Large intestine (tissue), 3 donors: ENCODE results near the gene ZNF132. TPM values are rescaled to one million over a fixed set of nuclear protein-coding genes. Genes with fewer than 3 reads are reported as not detected.
"Not testable (repeated sequence)": the region's sequence is repeated elsewhere in the genome, so short reads cannot be mapped to it uniquely, and the experiment has no call there.

ENCODE experiments used
- DNase-seq, 2 donors: peaks; one replicate each; pipeline versions ENCODE4 v3.0.0 to v3.0.0-alpha.2; 2013
- H3K27ac ChIP-seq: one replicate; pipeline ENCODE4 v1.5.1; 2013; ENCODE audit warnings: low read length
- H3K27me3 ChIP-seq: 2 replicates; pipeline ENCODE4 v1.6.1; 2013; ENCODE audit warnings: low read length; ENCODE audit not compliant: control insufficient read depth, insufficient read depth
- H3K36me3 ChIP-seq: 2 replicates; pipeline ENCODE4 v1.6.1; 2013; ENCODE audit warnings: low read length; ENCODE audit not compliant: control insufficient read depth, insufficient read depth
- H3K4me1 ChIP-seq: one replicate; pipeline ENCODE4 v1.6.1; 2013; ENCODE audit warnings: low read length; ENCODE audit not compliant: control insufficient read depth, insufficient read depth
- H3K4me3 ChIP-seq: one replicate; pipeline ENCODE4 v1.5.1; 2013; ENCODE audit warnings: low read length
- H3K9me3 ChIP-seq: one replicate; pipeline ENCODE4 v1.6.1; 2013; ENCODE audit warnings: mild to moderate bottlenecking, low read depth, low read length, moderate library complexity; ENCODE audit not compliant: control insufficient read depth
- WGBS: methylation state at CpG from one replicate; pipeline ENCODE4 v1.1.5; 2013; ENCODE audit warnings: low lambda C conversion rate; ENCODE audit not compliant: insufficient coverage; 5-methylcytosine and 5-hydroxymethylcytosine counted together
- polyA plus RNA-seq: library from polyadenylated mRNA; unstranded; fragments of 120-200 nt; gene quantifications from one replicate; pipeline ENCODE4 v1.2.1, GENCODE V29; 2013

The ZNF132 gene
- polyA plus RNA-seq, 1 donor: 8.0 TPM

- Histone ChIP-seq H3K27me3 (no peaks in the 10 kb centered on the region), H3K27ac (peak within 1 kb of the TSS; percentile 86), H3K4me1 (peaks cover 4% of the 10 kb centered on the region), H3K4me3 (peak within 1 kb of the TSS; percentile 98), H3K36me3 (no peaks in the 10 kb centered on the region), H3K9me3 (peaks cover 4% of the 10 kb centered on the region)
- no CpG with 5 or more reads among the region's 100 CpGs for WGBS
- peak; percentile 95 to 97 for DNase-seq
These were observed 31.6 kb downstream of the ZNF132 start, which contains the start of gene ZNF584 for GRCh38 chr19:58408152-58409009. Gene ZNF584, plus strand, starts transcription at chr19:58408649. Its CDS starts 499 bp downstream, at chr19:58409148.

DNA sequence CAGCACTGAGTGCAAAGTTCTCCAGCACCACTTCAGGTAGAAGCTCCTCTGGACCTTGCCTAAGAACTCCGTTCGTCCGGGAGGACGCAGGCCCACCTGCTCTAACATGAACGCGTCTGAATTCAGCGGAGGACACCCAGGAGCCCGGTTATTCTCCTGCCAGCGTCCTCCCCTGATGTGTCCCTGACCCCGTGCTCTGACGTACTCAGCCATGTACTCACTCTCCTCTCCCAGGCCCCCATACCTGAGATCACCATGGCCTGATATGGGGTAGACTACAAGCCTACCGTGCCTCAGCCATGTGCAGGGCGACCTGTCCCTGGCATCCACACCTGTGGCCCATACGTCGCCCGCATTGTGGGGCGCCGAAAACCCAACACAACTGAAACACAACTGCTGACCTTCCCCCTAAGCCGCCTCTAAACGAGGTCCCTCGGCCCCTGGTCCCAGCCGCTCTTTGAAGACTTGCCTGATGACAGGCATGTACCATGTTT is 32.2 kb downstream of the ZNF132 start:
- H3K4me3 ChIP-seq: peak overlapping the region; percentile 98
- no CpG with 5 or more reads among the region's 22 CpGs for WGBS
- H3K9me3 ChIP-seq: peaks cover 4% of the 10 kb centered on the region
- H3K27ac ChIP-seq: peak overlapping the region; percentile 86
- no peaks in the 10 kb centered on the region for H3K27me3 ChIP-seq
- H3K4me1 ChIP-seq: peaks cover 4% of the 10 kb centered on the region
- DNase-seq: peak in 1 of 2 donors; percentile 57
- H3K36me3 ChIP-seq: no peaks in the 10 kb centered on the region

- WGBS: no CpG with 5 or more reads among the region's 10 CpGs
- Histone ChIP-seq H3K9me3 (peaks cover 4% of the 10 kb centered on the region), H3K27me3 (no peaks in the 10 kb centered on the region), H3K4me1 (peaks cover 6% of the 10 kb centered on the region), H3K36me3 (no peaks in the 10 kb centered on the region), H3K27ac (no peak overlapping the region), H3K4me3 (peak overlapping the region; percentile 98)
- DNase-seq: peak in 1 of 2 donors; percentile 26
These were observed 32.9 kb downstream of the ZNF132 start for GRCh38 chr19:58406818-58407657.

DNA sequence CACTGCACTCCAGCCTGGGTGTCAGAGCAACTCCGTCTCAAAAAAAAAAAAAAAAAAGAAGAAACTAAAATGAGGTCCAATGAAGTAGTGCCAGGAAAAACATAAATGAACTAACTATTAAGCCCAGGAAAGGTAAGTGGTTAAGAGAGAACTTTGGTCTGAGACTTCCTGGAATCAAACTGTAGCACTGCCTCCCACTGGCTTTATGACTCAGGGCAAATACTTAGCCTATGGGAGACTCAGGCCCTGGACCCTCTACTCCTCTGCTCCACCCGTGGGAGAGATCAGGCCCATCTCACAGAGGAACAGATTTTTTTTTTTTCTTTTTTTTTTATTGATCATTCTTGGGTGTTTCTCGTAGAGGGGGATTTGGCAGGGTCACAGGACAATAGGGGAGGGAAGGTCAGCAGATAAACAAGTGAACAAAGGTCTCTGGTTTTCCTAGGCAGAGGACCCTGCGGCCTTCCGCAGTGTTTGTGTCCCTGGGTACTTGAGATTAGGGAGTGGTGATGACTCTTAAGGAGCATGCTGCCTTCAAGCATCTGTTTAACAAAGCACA is 36.0 kb downstream of the ZNF132 start:
- not testable (repeated sequence) for H3K9me3 ChIP-seq, H3K36me3 ChIP-seq, H3K27me3 ChIP-seq, H3K4me3 ChIP-seq
- Histone ChIP-seq H3K4me1 (peaks cover 16% of the 10 kb centered on the region), H3K27ac (peak overlapping the region; percentile 17)
- WGBS: 40% methylated on average over 1 of the region's 5 CpGs
- peak; percentile 69 to 87 for DNase-seq

- Histone ChIP-seq H3K36me3 (no peaks in the 10 kb centered on the region), H3K27ac (peak overlapping the region; percentile 86), H3K27me3 (peaks cover 15% of the 10 kb centered on the region), H3K4me1 (peaks cover 16% of the 10 kb centered on the region), H3K4me3 (peak overlapping the region; percentile 83), H3K9me3 (no peaks in the 10 kb centered on the region)
- DNase-seq: peak in 1 of 2 donors; percentile 34
- no CpG with 5 or more reads among the region's 23 CpGs for WGBS
These were observed 38.0 kb downstream of the ZNF132 start for GRCh38 chr19:58401840-58402421.

DNA sequence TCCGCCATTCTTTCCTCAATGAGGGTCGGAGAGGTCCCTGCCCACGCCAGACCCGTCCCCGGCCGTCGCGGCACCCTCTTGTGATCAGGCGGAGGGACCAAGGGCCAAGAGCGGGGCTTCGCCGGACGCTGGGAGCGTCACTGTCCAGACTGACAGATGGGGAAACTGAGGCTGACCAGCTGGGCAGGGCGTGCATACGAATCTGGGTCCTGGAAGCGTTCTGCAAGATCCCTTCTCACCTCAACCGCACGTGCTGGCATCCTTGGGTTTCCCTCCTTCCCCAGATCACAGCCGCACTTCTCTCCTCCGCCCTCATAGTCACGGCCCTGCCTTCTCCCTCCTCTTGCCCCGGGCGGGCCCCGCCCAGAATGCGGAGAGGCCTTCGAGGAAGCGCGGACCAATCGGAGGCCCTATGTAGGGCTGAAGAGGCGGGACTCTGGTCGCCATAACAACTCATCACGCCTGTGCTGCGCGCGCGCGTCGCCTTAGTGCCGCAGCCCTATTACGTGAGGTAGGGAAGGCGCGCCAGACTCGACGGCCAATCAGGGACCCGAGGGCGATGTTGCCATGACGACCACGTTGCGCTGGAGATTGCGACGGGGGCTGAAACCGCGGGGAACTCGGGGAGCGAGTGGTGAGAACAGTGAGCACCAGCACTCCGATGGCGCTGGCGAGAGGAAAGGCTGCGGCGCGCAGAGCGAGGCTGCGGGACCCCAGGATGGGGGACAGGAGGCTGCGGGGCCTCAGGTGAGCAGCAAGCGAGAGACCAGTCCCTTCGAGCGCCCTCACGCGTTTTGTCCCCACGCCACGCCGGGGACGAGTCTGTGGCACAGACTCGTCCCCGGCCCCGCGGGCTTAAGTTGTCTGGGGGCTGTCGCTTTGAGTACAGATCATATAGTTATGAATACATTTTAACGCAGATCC is 38.8 kb downstream of the ZNF132 start:
- Histone ChIP-seq H3K36me3 (no peaks in the 10 kb centered on the region), H3K27ac (peak overlapping the region; percentile 86), H3K27me3 (peaks cover 18% of the 10 kb centered on the region), H3K4me3 (peak overlapping the region; percentile 83), H3K4me1 (peaks cover 16% of the 10 kb centered on the region), H3K9me3 (no peaks in the 10 kb centered on the region)
- WGBS: no CpG with 5 or more reads among the region's 80 CpGs
- DNase-seq: peak; percentile 100

- H3K27ac ChIP-seq: no peak overlapping the region
- H3K4me1 ChIP-seq: peaks cover 19% of the 10 kb centered on the region
- H3K4me3 ChIP-seq: peak overlapping the region; percentile 45
- no peak for DNase-seq
- no peaks in the 10 kb centered on the region for H3K36me3 ChIP-seq
- peaks cover 25% of the 10 kb centered on the region for H3K27me3 ChIP-seq
- H3K9me3 ChIP-seq: peaks cover 3% of the 10 kb centered on the region
- WGBS: no CpG with 5 or more reads among the region's 18 CpGs
These were observed 39.5 kb downstream of the ZNF132 start for GRCh38 chr19:58400316-58400915.

- Histone ChIP-seq H3K4me1 (peaks cover 19% of the 10 kb centered on the region), H3K36me3 (peaks cover 5% of the 10 kb centered on the region), H3K27ac (no peak overlapping the region), H3K4me3 (no peak overlapping the region), H3K9me3 (peaks cover 3% of the 10 kb centered on the region), H3K27me3 (peaks cover 29% of the 10 kb centered on the region)
- WGBS: no CpG with 5 or more reads among the region's 3 CpGs
- DNase-seq: no peak
These were observed 40.0 kb downstream of the ZNF132 start for GRCh38 chr19:58399903-58400302.

GRCh38 chr19:58398545-58398944 is 41.4 kb downstream of the ZNF132 start:
- Histone ChIP-seq H3K27ac (no peak overlapping the region), H3K4me1 (peaks cover 17% of the 10 kb centered on the region), H3K36me3 (peaks cover 18% of the 10 kb centered on the region), H3K9me3 (peaks cover 3% of the 10 kb centered on the region), H3K4me3 (no peak overlapping the region), H3K27me3 (peaks cover 29% of the 10 kb centered on the region)
- DNase-seq: no peak
- WGBS: no CpG with 5 or more reads among the region's 6 CpGs
